T-helper 2 cell treated with Interferon-gamma antibody and Interleukin-4, amounts not matched to agents 5 μg/mL and 100 μg/mL, for 36 hours (primary cell): ENCODE measurements around the gene C10orf88.
A peak's percentile ranks its signal among the peaks of the same experiment; 100 is the strongest.
"Not testable (repeated sequence)": the region's sequence is repeated elsewhere in the genome, so short reads cannot be mapped to it uniquely, and the experiment has no call there.

Experiments
- DNase-seq: peaks from one replicate; pipeline ENCODE4 v3.0.0; 2021; ENCODE audit warnings: low spot score
- H3K27ac Mint-ChIP-seq: one replicate; pipeline ENCODE4 v1.8.0; 2021; ENCODE audit warnings: mild to moderate bottlenecking, mixed read lengths
- H3K27me3 Mint-ChIP-seq: one replicate; pipeline ENCODE4 v1.8.0; 2021; ENCODE audit warnings: low read depth, mixed read lengths
- H3K36me3 Mint-ChIP-seq: one replicate; pipeline ENCODE4 v1.8.0; 2021; ENCODE audit warnings: low read depth, mixed read lengths
- H3K4me1 Mint-ChIP-seq: one replicate; pipeline ENCODE4 v1.8.0; 2021; ENCODE audit warnings: low read depth, mixed read lengths
- H3K4me3 Mint-ChIP-seq: one replicate; pipeline ENCODE4 v1.8.0; 2022; ENCODE audit warnings: mild to moderate bottlenecking, moderate library complexity, mixed read lengths
- H3K9me3 Mint-ChIP-seq: one replicate; pipeline ENCODE4 v1.8.0; 2021; ENCODE audit warnings: mixed read lengths

C10orf88 gene

GRCh38 chr10:122939133-122939855, 14.7 kb downstream of the C10orf88 start:
- Mint-ChIP-seq H3K36me3 (peaks cover 44% of the 10 kb centered on the region), H3K4me1 (peaks cover 4% of the 10 kb centered on the region), H3K9me3 (no peaks in the 10 kb centered on the region), H3K27ac (no peak overlapping the region), H3K4me3 (no peak overlapping the region), H3K27me3 (no peaks in the 10 kb centered on the region)
- DNase-seq: no peak

DNA sequence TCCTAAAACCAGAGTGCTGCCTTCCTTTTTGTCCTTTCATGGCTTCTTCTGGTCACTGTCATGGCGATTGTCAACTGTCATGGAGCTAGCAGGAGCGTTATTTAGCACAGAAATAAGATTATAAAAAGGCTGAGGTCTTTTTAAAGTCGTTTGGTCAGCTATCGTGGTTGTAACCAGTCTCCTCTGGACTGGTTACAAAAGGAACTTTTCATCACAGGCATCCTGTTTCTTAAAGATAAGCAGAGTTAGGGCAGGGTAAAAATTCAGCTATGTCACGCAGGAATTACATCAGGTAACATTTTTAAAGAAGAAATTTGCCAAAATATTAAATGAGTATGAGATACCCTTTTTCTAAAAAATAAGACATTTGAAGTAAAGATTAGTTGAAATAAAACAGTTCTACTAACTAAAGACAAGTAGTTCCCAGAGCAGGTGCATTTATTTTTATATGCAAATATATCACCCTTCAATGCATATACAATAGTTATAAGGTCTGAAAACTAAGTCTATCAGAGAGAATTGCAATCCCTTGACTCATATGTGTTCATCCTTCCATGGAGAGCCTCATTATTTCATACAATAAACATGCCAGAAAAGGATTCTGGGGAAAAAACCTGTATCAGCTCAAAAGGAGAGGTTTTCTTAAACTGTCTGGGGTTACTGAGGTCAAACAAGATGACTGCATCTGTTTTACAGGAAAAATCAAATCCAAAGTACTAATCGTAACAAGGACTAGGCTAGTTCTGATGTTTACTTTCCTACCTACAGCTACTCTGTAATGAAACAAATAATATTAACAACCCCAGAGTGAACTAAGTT, 22.7 kb downstream of the C10orf88 start:
- DNase-seq: no peak
- H3K4me1 Mint-ChIP-seq: no peaks in the 10 kb centered on the region
- no peak overlapping the region for H3K27ac Mint-ChIP-seq
- no peaks in the 10 kb centered on the region for H3K27me3 Mint-ChIP-seq
- no peak overlapping the region for H3K4me3 Mint-ChIP-seq
- H3K9me3 Mint-ChIP-seq: no peaks in the 10 kb centered on the region
- peaks cover 15% of the 10 kb centered on the region for H3K36me3 Mint-ChIP-seq

DNA sequence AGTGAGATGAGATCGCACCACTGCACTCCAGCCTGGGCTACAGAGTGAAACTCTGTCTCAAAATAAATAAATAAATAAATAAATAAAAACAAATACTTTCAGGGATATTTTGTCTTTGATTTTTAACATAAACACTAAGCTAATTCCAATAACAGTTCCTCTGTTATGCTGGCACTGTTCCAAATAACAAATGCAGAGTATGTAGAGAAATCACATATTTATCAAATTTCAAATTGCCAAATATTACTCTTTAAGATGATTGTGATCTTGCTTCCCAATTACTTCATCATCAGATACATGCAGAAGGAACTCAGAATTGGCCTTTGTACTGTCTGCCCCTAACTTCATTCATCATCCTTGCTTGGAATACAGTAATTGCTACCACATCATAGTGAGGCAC, 23.9 kb downstream of the C10orf88 start:
- H3K36me3 Mint-ChIP-seq: peaks cover 11% of the 10 kb centered on the region
- no peaks in the 10 kb centered on the region for H3K9me3 Mint-ChIP-seq
- H3K4me1 Mint-ChIP-seq: no peaks in the 10 kb centered on the region
- no peak for DNase-seq
- no peak overlapping the region for H3K27ac Mint-ChIP-seq
- H3K27me3 Mint-ChIP-seq: no peaks in the 10 kb centered on the region
- H3K4me3 Mint-ChIP-seq: no peak overlapping the region

DNA sequence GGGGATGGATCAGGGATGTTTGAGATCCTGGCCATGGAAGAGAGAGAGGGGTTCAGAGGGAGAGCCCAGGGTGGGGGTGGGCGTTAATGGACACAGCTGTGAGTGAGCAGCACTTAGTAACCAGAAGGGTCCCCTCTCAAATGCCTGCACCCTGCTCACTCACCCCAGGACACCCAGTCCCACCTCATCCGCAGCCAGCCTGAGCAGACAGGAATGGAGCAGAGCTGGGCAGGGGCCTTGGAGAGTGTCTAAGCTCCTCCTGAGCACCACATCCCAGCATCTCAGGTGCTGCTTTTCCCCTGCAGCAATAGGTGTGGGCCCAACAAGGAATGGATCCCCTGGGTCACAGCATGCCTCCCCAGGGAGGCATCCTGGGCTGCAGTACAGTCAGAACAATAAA, 38.3 kb downstream of the C10orf88 start:
- no peak for DNase-seq
- no peaks in the 10 kb centered on the region for H3K9me3 Mint-ChIP-seq
- H3K4me1 Mint-ChIP-seq: no peaks in the 10 kb centered on the region
- H3K36me3 Mint-ChIP-seq: no peaks in the 10 kb centered on the region
- H3K27ac Mint-ChIP-seq: no peak overlapping the region
- H3K4me3 Mint-ChIP-seq: no peak overlapping the region
- no peaks in the 10 kb centered on the region for H3K27me3 Mint-ChIP-seq

- DNase-seq: peak; percentile 38
- no peaks in the 10 kb centered on the region for H3K9me3 Mint-ChIP-seq
- H3K36me3 Mint-ChIP-seq: no peaks in the 10 kb centered on the region
- no peak overlapping the region for H3K27ac Mint-ChIP-seq
- H3K4me3 Mint-ChIP-seq: no peak overlapping the region
- no peaks in the 10 kb centered on the region for H3K27me3 Mint-ChIP-seq
- no peaks in the 10 kb centered on the region for H3K4me1 Mint-ChIP-seq
Observed at GRCh38 chr10:122911889-122912484, 42.0 kb downstream of the C10orf88 start.

DNA sequence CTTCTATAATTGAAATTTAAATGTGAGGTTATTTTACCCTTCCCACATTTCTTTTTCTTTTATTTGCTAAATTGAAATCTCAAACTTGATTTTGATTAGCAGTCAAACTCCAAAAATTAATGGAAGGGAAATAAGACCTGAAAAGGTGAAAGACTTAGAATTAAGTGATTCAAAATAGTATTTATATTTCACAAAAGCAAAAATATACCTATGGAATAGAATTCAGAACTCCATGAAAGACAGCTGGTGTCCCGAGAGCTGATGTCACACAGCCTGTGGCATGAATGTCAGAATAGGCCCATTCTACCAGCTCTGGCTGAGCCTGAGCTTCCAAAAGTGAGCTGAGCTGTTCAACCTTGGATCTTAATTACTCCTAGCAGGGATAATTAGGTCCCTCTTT, 43.7 kb downstream of the C10orf88 start, which contains the start of gene FAM24A:
FAM24A (plus strand) TSS at position 301 of the 400 bp plus-strand sequence. CDS start 1,025 bp downstream, outside the sequence.
- Mint-ChIP-seq H3K27ac (no peak within 1 kb of the TSS), H3K36me3 (no peaks in the 10 kb centered on the region), H3K27me3 (no peaks in the 10 kb centered on the region), H3K4me3 (no peak within 1 kb of the TSS), H3K4me1 (no peaks in the 10 kb centered on the region), H3K9me3 (no peaks in the 10 kb centered on the region)
- no peak for DNase-seq

GRCh38 chr10:122903861-122904260, 50.2 kb downstream of the C10orf88 start:
- not testable (repeated sequence) for H3K27me3 Mint-ChIP-seq

GRCh38 chr10:122894261-122894944, 59.6 kb downstream of the C10orf88 start:
- H3K36me3 Mint-ChIP-seq: peaks cover 2% of the 10 kb centered on the region
- H3K4me1 Mint-ChIP-seq: peaks cover 5% of the 10 kb centered on the region
- peak overlapping the region; percentile 37 for H3K4me3 Mint-ChIP-seq
- H3K9me3 Mint-ChIP-seq: no peaks in the 10 kb centered on the region
- no peak for DNase-seq
- H3K27me3 Mint-ChIP-seq: no peaks in the 10 kb centered on the region
- H3K27ac Mint-ChIP-seq: no peak overlapping the region

More at GRCh38 chr10:122903861-122904260, 50.2 kb downstream of the C10orf88 start:
- not testable (repeated sequence) for DNase-seq, H3K9me3 Mint-ChIP-seq, H3K36me3 Mint-ChIP-seq, H3K4me1 Mint-ChIP-seq, H3K27ac Mint-ChIP-seq, H3K4me3 Mint-ChIP-seq

- no peak overlapping the region for H3K27ac Mint-ChIP-seq
- DNase-seq: no peak
- peaks cover 12% of the 10 kb centered on the region for H3K4me1 Mint-ChIP-seq
- no peak overlapping the region for H3K4me3 Mint-ChIP-seq
- no peaks in the 10 kb centered on the region for H3K9me3 Mint-ChIP-seq
- H3K36me3 Mint-ChIP-seq: peaks cover 9% of the 10 kb centered on the region
- H3K27me3 Mint-ChIP-seq: peaks cover 2% of the 10 kb centered on the region
Observed at GRCh38 chr10:122884166-122884565, 69.9 kb downstream of the C10orf88 start.

- H3K27me3 Mint-ChIP-seq: peaks cover 2% of the 10 kb centered on the region
- no peak overlapping the region for H3K27ac Mint-ChIP-seq
- no peak for DNase-seq
- no peaks in the 10 kb centered on the region for H3K9me3 Mint-ChIP-seq
- peaks cover 22% of the 10 kb centered on the region for H3K4me1 Mint-ChIP-seq
- H3K36me3 Mint-ChIP-seq: peaks cover 13% of the 10 kb centered on the region
- H3K4me3 Mint-ChIP-seq: no peak overlapping the region
Observed at GRCh38 chr10:122882766-122883165, 71.3 kb downstream of the C10orf88 start.
